ENCODE measurements around the gene BPIFB1.

Gene BPIFB1

GRCh38 chr20:33275215-33275614 is 7.8 kb upstream of the BPIFB1 start:
- DNase-seq: no peak

GRCh38 chr20:33275871-33276270 is 7.1 kb upstream of the BPIFB1 start:
- DNase-seq: no peak

GRCh38 chr20:33276303-33277113 is 6.5 kb upstream of the BPIFB1 start:
- no peak for DNase-seq

GRCh38 chr20:33277471-33278441 is 5.3 kb upstream of the BPIFB1 start:
- DNase-seq: no peak

GRCh38 chr20:33278700-33279099 is 4.3 kb upstream of the BPIFB1 start:
- no peak for DNase-seq

- no peak for DNase-seq
Measured at GRCh38 chr20:33279261-33279910, 3.6 kb upstream of the BPIFB1 start.

- DNase-seq: no peak
Measured at GRCh38 chr20:33280000-33280680, 2.9 kb upstream of the BPIFB1 start.

- no peak for DNase-seq
Measured at GRCh38 chr20:33280775-33281174, 2.2 kb upstream of the BPIFB1 start.

GRCh38 chr20:33281550-33282146 is 1.4 kb upstream of the BPIFB1 start:
- DNase-seq: no peak

GRCh38 chr20:33282196-33282934 is 649 bp upstream of the BPIFB1 start:
- DNase-seq: no peak

- DNase-seq: no peak
Measured at GRCh38 chr20:33284284-33284683, 1.3 kb downstream of the BPIFB1 start.

GRCh38 chr20:33284937-33285336 is 1.9 kb downstream of the BPIFB1 start:
- no peak for DNase-seq

GRCh38 chr20:33285861-33286495 is 3.0 kb downstream of the BPIFB1 start:
- no peak for DNase-seq

GRCh38 chr20:33287884-33288283 is 4.9 kb downstream of the BPIFB1 start:
- DNase-seq: no peak

- no peak for DNase-seq
Measured at GRCh38 chr20:33290852-33291251, 7.8 kb downstream of the BPIFB1 start.

- DNase-seq: no peak
Measured at GRCh38 chr20:33291416-33291815, 8.4 kb downstream of the BPIFB1 start.

- no peak for DNase-seq
Measured at GRCh38 chr20:33291830-33292355, 8.9 kb downstream of the BPIFB1 start.

- DNase-seq: no peak
Measured at GRCh38 chr20:33296206-33296605, 13.2 kb downstream of the BPIFB1 start.

- no peak for DNase-seq
Measured at GRCh38 chr20:33298391-33298790, 15.4 kb downstream of the BPIFB1 start.

GRCh38 chr20:33299111-33299603 is 16.1 kb downstream of the BPIFB1 start:
- no peak for DNase-seq

Data from GOT3 (cell line).